HCT116 (cell line): ENCODE measurements around the gene ELF1. TPM values are rescaled to one million over a fixed set of nuclear protein-coding genes. Genes with fewer than 3 reads are reported as not detected.

Experiments used
- ATAC-seq: fragments of 200-7000 bp; cut with Tn5 transposase; 2 replicates; pipeline ENCODE4 v1.9.1; 2020; ENCODE audit warnings: mild to moderate bottlenecking, moderate library complexity
- BruUV-seq: library from RNA; stranded (reverse); fragments of 400-500 nt; replicated peaks from 2 replicates; lab custom pipeline; 2021; lab: Mats Ljungman, UMichigan
- CTCF ChIA-PET: fragments of 300-600 bp; sonication (Branson Sonifier 250); formaldehyde crosslinking; loops from one replicate; lab custom pipeline; 2021; ENCODE audit warnings: antibody characterized with exemption; lab: Charles Lee
- POLR2A ChIA-PET: fragments of 300-600, 350-600 bp; sonication (Branson Sonifier 250); formaldehyde crosslinking; loops from one replicate; lab custom pipeline; 2021; ENCODE audit warnings: antibody characterized with exemption; lab: Charles Lee
- RAD21 ChIA-PET, 2 experiments: fragments of 300-600 bp; sonication (Branson Sonifier 250); formaldehyde crosslinking; loops; one replicate each; lab custom pipeline; 2023; ENCODE audit warnings: low total read pairs in 2 of 2; ENCODE audit not compliant: uncharacterized antibody in 2 of 2, unreplicated experiment in 2 of 2, low non-redundant PET in 1 of 2; lab: Charles Lee
- DNase-seq: peaks from one replicate; pipeline ENCODE4 v3.0.0-alpha.2; 2010; ENCODE audit warnings: low read depth, low spot score
- H2AFZ ChIP-seq: fragments of 200-600 bp; shearing (Covaris generic), sonication (generic); 2 replicates; pipeline ENCODE4 v1.6.1; 2017; ENCODE audit warnings: low read depth, mixed run types, mixed read lengths, antibody characterized with exemption, low read length; ENCODE audit not compliant: poor library complexity, severe bottlenecking
- H3K27ac ChIP-seq: 2 replicates; pipeline ENCODE4 v1.5.1; 2012; ENCODE audit warnings: low read depth, low read length
- H3K27me3 ChIP-seq: fragments of 200-600 bp; sonication (generic); 2 replicates; pipeline ENCODE4 v1.6.1; 2016; ENCODE audit warnings: mixed run types, low read length, mixed read lengths; ENCODE audit not compliant: insufficient read depth
- H3K36me3 ChIP-seq, 2 experiments: fragments of 200-500 bp in 1 of 2; fragments of 200-600 bp in 1 of 2; sonication (Bioruptor generic) in 1 of 2; sonication (generic) in 1 of 2; 2 replicates each; pipeline versions ENCODE4 v1.5.1 to v1.6.1; 2014 to 2016; ENCODE audit warnings: low read length in 2 of 2, inconsistent platforms in 1 of 2, mixed read lengths in 1 of 2, mixed run types in 1 of 2; ENCODE audit not compliant: insufficient read depth in 2 of 2, control insufficient read depth in 1 of 2
- H3K4me1 ChIP-seq, 2 experiments: fragments of 200-600 bp in 1 of 2; sonication (generic) in 1 of 2; 2 replicates each; pipeline versions ENCODE4 v1.5.1 to v1.6.1; 2012 to 2017; ENCODE audit warnings: low read length in 2 of 2, inconsistent platforms in 1 of 2, mild to moderate bottlenecking in 1 of 2, mixed read lengths in 1 of 2, mixed run types in 1 of 2, moderate library complexity in 1 of 2; ENCODE audit not compliant: insufficient read depth in 2 of 2, control insufficient read depth in 1 of 2
- H3K4me2 ChIP-seq: fragments of 200-600 bp; sonication (generic); 2 replicates; pipeline ENCODE4 v1.6.1; 2017; ENCODE audit warnings: mixed run types, low read length, mixed read lengths
- H3K4me3 ChIP-seq, 2 experiments: fragments of 200-600 bp in 1 of 2; sonication (generic) in 1 of 2; replicated peaks in 1 of 2; 2 replicates each; pipeline ENCODE4 v1.5.1; 2011 to 2016; ENCODE audit warnings: low read length in 2 of 2, control low read depth in 1 of 2, low read depth in 1 of 2, mild to moderate bottlenecking in 1 of 2, mixed read lengths in 1 of 2, mixed run types in 1 of 2
- H3K79me2 ChIP-seq: fragments of 200-600 bp; sonication (generic); 2 replicates; pipeline ENCODE4 v1.6.1; 2017; ENCODE audit warnings: mild to moderate bottlenecking, mixed run types, low read length, moderate library complexity, mixed read lengths; ENCODE audit not compliant: insufficient read depth
- H3K9ac ChIP-seq: fragments of 200-600 bp; sonication (generic); 2 replicates; pipeline ENCODE4 v1.6.1; 2016; ENCODE audit warnings: low read length, mixed read lengths
- H3K9me2 ChIP-seq: fragments of 200-600 bp; sonication (generic), shearing (Covaris generic); 2 replicates; pipeline ENCODE4 v1.6.1; 2017; ENCODE audit warnings: mixed run types, mild to moderate bottlenecking, moderate library complexity; ENCODE audit not compliant: insufficient read depth
- H3K9me3 ChIP-seq, 2 experiments: fragments of 200-500 bp in 1 of 2; fragments of 200-600 bp in 1 of 2; sonication (Bioruptor generic) in 1 of 2; sonication (generic) in 1 of 2; 2 replicates each; pipeline ENCODE4 v1.6.1; 2014 to 2017; ENCODE audit warnings: low read length in 2 of 2, mixed read lengths in 2 of 2, inconsistent platforms in 1 of 2, low read depth in 1 of 2, mild to moderate bottlenecking in 1 of 2, mixed run types in 1 of 2, moderate library complexity in 1 of 2; ENCODE audit not compliant: control insufficient read depth in 1 of 2, insufficient read depth in 1 of 2
- H4K20me1 ChIP-seq: fragments of 200-600 bp; sonication (generic), shearing (Covaris generic); 2 replicates; pipeline ENCODE4 v1.6.1; 2017; ENCODE audit warnings: mixed run types, mild to moderate bottlenecking, moderate library complexity; ENCODE audit not compliant: insufficient read depth
- ATF3 ChIP-seq: IDR thresholded peaks from 2 replicates; pipeline ENCODE4 v1.6.1; 2012
- CBX3 ChIP-seq: IDR thresholded peaks from 2 replicates; pipeline ENCODE4 v1.6.1; 2012; ENCODE audit warnings: low read depth
- CEBPB ChIP-seq: IDR thresholded peaks from 2 replicates; pipeline ENCODE4 v1.6.1; 2012; ENCODE audit warnings: low read depth
- CTCF ChIP-seq, 3 experiments: fragments of 200-600 bp in 1 of 3; sonication (generic) in 1 of 3; IDR thresholded peaks in 2 of 3; conservative IDR thresholded peaks in 1 of 3; 2 replicates each; pipeline ENCODE4 v1.5.1; 2012 to 2017; ENCODE audit warnings: low read depth in 2 of 3, low read length in 2 of 3, antibody characterized with exemption in 1 of 3, borderline replicate concordance in 1 of 3, control low read depth in 1 of 3, mild to moderate bottlenecking in 1 of 3, mixed read lengths in 1 of 3, mixed run types in 1 of 3, moderate library complexity in 1 of 3; ENCODE audit not compliant: insufficient read depth in 1 of 3
- EGR1 ChIP-seq: IDR thresholded peaks from 2 replicates; pipeline ENCODE4 v1.6.1; 2012; ENCODE audit warnings: low read depth
- EZH2phosphoT487 ChIP-seq: fragments of 200-600 bp; IDR thresholded peaks from 2 replicates; pipeline ENCODE4 v1.6.1; 2018; ENCODE audit warnings: antibody characterized with exemption, borderline replicate concordance
- FOSL1 ChIP-seq: IDR thresholded peaks from 2 replicates; pipeline ENCODE4 v1.6.1; 2012; ENCODE audit warnings: low read depth
- JUND ChIP-seq: IDR thresholded peaks from 2 replicates; pipeline ENCODE4 v1.6.1; 2012
- POLR2A ChIP-seq: IDR thresholded peaks from 2 replicates; pipeline ENCODE4 v1.7.0; 2011; ENCODE audit warnings: borderline replicate concordance; ENCODE audit not compliant: insufficient read depth, insufficient read length; ENCODE audit errors: extremely low read depth
- POLR2AphosphoS5 ChIP-seq: IDR thresholded peaks from 2 replicates; pipeline ENCODE4 v1.6.1; 2011; ENCODE audit warnings: mild to moderate bottlenecking, low read depth, low read length, moderate library complexity
- REST ChIP-seq: IDR thresholded peaks from 2 replicates; pipeline ENCODE4 v1.6.1; 2012; ENCODE audit warnings: low read depth
- SIN3A ChIP-seq: IDR thresholded peaks from 2 replicates; pipeline ENCODE4 v1.6.1; 2012; ENCODE audit warnings: low read depth
- SP1 ChIP-seq: IDR thresholded peaks from 2 replicates; pipeline ENCODE4 v1.6.1; 2012; ENCODE audit warnings: low read depth
- TCF7L2 ChIP-seq: IDR thresholded peaks from 2 replicates; pipeline ENCODE4 v1.7.0; 2011; ENCODE audit warnings: borderline replicate concordance, inconsistent platforms; ENCODE audit not compliant: insufficient read depth, insufficient read length; ENCODE audit errors: extremely low read depth
- ZBTB33 ChIP-seq: IDR thresholded peaks from 2 replicates; pipeline ENCODE4 v1.6.1; 2011; ENCODE audit warnings: mild to moderate bottlenecking, low read length, moderate library complexity; ENCODE audit not compliant: insufficient replicate concordance; ENCODE audit errors: extremely low read depth
- ZFX ChIP-seq: fragments of 450-650 bp; IDR thresholded peaks from 2 replicates; pipeline ENCODE4 v1.6.1; 2017
- intact Hi-C: fragments of 100-400 bp; cut with micrococcal nuclease; formaldehyde crosslinking; loops from 2 replicates; pipeline ENCODE4 v1.10.0; 2022
- total RNA-seq: library from RNA; stranded (reverse); gene quantifications from one replicate; pipeline ENCODE4 v1.2.1, GENCODE V29; 2021; ENCODE audit not compliant: unreplicated experiment

ELF1 gene
- total RNA-seq, 1 experiment from 2014 or later = 30.0 TPM

GRCh38 chr13:41005704-41006103 is 13.4 kb downstream of the ELF1 start:
- DNase-seq = no peak
- Histone ChIP-seq H3K9me3 (no peaks in the 10 kb centered on the region), H3K4me3 (no peak overlapping the region), H4K20me1 (no peaks in the 10 kb centered on the region), H3K27me3 (no peaks in the 10 kb centered on the region), H3K36me3 (no peaks in the 10 kb centered on the region), H3K4me1 (peaks cover 6 to 15% of the 10 kb centered on the region in 2 experiments; a peak in 3 of 4 replicates), H2AFZ (no peak overlapping the region), H3K9me2 (no peaks in the 10 kb centered on the region), H3K79me2 (peaks cover 91% of the 10 kb centered on the region), H3K4me2 (no peak overlapping the region), H3K27ac (no peak overlapping the region), H3K9ac (no peak overlapping the region)
- CTCF ChIA-PET = no interaction called here
- intact Hi-C loops = no loop called here
- BruUV-seq = no TSS peak
- RAD21 ChIA-PET = interaction anchor here in 1 of 2 experiments (0.5 kb wide), 1 partner anchor 109 kb away, joined by 3 read pairs; no protein-coding TSS in a partner anchor
- POLR2A ChIA-PET = no interaction called here
- TF ChIP-seq CTCF (IDR thresholded peaks at IDR 0.05 in 2 of 3, conservative IDR thresholded peaks at IDR 0.05 in 1 of 3; ENCODE audit: borderline replicate concordance in 1 of 3, insufficient read depth in 1 of 3, low read depth in 2 of 3, low read length in 2 of 3) (no peak), EZH2phosphoT487 (no peak), REST (no peak), CBX3 (no peak), SIN3A (no peak), SP1 (no peak), POLR2A (no peak), POLR2AphosphoS5 (no peak), CEBPB (no peak), FOSL1 (no peak), TCF7L2 (no peak), ZFX (no peak), EGR1 (no peak), JUND (no peak), ZBTB33 (no peak), ATF3 (no peak)
- no peak for ATAC-seq
